IMR-90 (cell line): Measurements from ENCODE around the gene NTM. TPM values are rescaled to one million over a fixed set of nuclear protein-coding genes. Genes with fewer than 3 reads are reported as not detected.

Source experiments
- ATAC-seq: fragments of 200-7000 bp; cut with Tn5 transposase; 2 replicates; pipeline ENCODE4 v1.9.1; 2020; ENCODE audit warnings: low read depth, mild to moderate bottlenecking, moderate library complexity
- BruUV-seq: library from RNA; stranded (reverse); fragments of 400-500 nt; replicated peaks from 2 replicates; lab custom pipeline; 2021; lab: Mats Ljungman, UMichigan
- CTCF ChIA-PET: fragments of 300-600 bp; formaldehyde crosslinking; extraction: SDS; loops from one replicate; lab custom pipeline; 2021; ENCODE audit warnings: antibody characterized with exemption; lab: Yijun Ruan, JAX
- POLR2A ChIA-PET: fragments of 300-600 bp; sonication (Branson Sonifier 250); formaldehyde crosslinking; loops from one replicate; lab custom pipeline; 2022; ENCODE audit warnings: antibody characterized with exemption; ENCODE audit not compliant: unreplicated experiment; lab: Charles Lee
- DNase-seq: peaks from one replicate; pipeline ENCODE4 v3.0.0; 2013
- H2AFZ ChIP-seq: replicated peaks from 2 replicates; pipeline ENCODE3; 2013; ENCODE audit warnings: low read length, mild to moderate bottlenecking; ENCODE audit not compliant: poor library complexity
- H2AK5ac ChIP-seq: 2 replicates; pipeline ENCODE4 v1.6.1; 2013; ENCODE audit warnings: low read depth, low read length, inconsistent platforms
- H2AK9ac ChIP-seq: replicated peaks from 2 replicates; pipeline ENCODE3; 2013; ENCODE audit warnings: mild to moderate bottlenecking, low read depth, low read length, moderate library complexity; ENCODE audit not compliant: poor library complexity
- H2BK120ac ChIP-seq: 2 replicates; pipeline ENCODE4 v1.6.1; 2013; ENCODE audit warnings: low read depth, low read length, inconsistent platforms
- H2BK15ac ChIP-seq: 3 replicates; pipeline ENCODE4 v1.6.1; 2013; ENCODE audit warnings: low read depth, low read length, inconsistent platforms
- H2BK20ac ChIP-seq: 2 replicates; pipeline ENCODE4 v1.6.1; 2013; ENCODE audit warnings: low read depth, mild to moderate bottlenecking, inconsistent platforms, low read length, moderate library complexity
- H2BK5ac ChIP-seq: 2 replicates; pipeline ENCODE4 v1.6.1; 2013; ENCODE audit warnings: mild to moderate bottlenecking, low read depth, low read length, inconsistent platforms; ENCODE audit not compliant: poor library complexity, severe bottlenecking
- H3K14ac ChIP-seq: replicated peaks from 2 replicates; pipeline ENCODE4 v1.6.1; 2013; ENCODE audit warnings: low read depth, low read length, inconsistent platforms
- H3K18ac ChIP-seq: 2 replicates; pipeline ENCODE4 v1.6.1; 2013; ENCODE audit warnings: low read depth, low read length, control low read depth
- H3K23ac ChIP-seq: 2 replicates; pipeline ENCODE4 v1.6.1; 2013; ENCODE audit warnings: low read depth, low read length, inconsistent platforms
- H3K27ac ChIP-seq: 2 replicates; pipeline ENCODE4 v1.5.1; 2013; ENCODE audit warnings: mild to moderate bottlenecking, control low read depth, low read length; ENCODE audit not compliant: insufficient read depth
- H3K27me3 ChIP-seq: 2 replicates; pipeline ENCODE4 v1.6.1; 2013; ENCODE audit warnings: low read length; ENCODE audit not compliant: control insufficient read depth, insufficient read depth
- H3K36me3 ChIP-seq: 2 replicates; pipeline ENCODE4 v1.6.1; 2013; ENCODE audit warnings: low read length, mixed read lengths; ENCODE audit not compliant: control insufficient read depth, insufficient read depth
- H3K4ac ChIP-seq: 2 replicates; pipeline ENCODE4 v1.6.1; 2013; ENCODE audit warnings: low read depth, low read length, inconsistent platforms
- H3K4me1 ChIP-seq: 2 replicates; pipeline ENCODE4 v1.6.1; 2013; ENCODE audit warnings: low read length, mixed read lengths; ENCODE audit not compliant: control insufficient read depth, insufficient read depth
- H3K4me2 ChIP-seq: 2 replicates; pipeline ENCODE4 v1.6.1; 2013; ENCODE audit warnings: low read depth, mild to moderate bottlenecking, control low read depth, low read length, moderate library complexity
- H3K4me3 ChIP-seq: 2 replicates; pipeline ENCODE4 v1.5.1; 2013; ENCODE audit warnings: low read depth, mild to moderate bottlenecking, control low read depth, low read length, moderate library complexity; ENCODE audit not compliant: insufficient read depth
- H3K56ac ChIP-seq: 2 replicates; pipeline ENCODE4 v1.6.1; 2013; ENCODE audit warnings: low read length, inconsistent platforms; ENCODE audit not compliant: insufficient read depth; ENCODE audit errors: extremely low read depth
- H3K79me1 ChIP-seq, 2 experiments: 2 replicates each; pipeline ENCODE4 v1.6.1; 2013; ENCODE audit warnings: low read length in 2 of 2, inconsistent platforms in 1 of 2, low read depth in 1 of 2
- H3K9ac ChIP-seq: 2 replicates; pipeline ENCODE4 v1.6.1; 2013; ENCODE audit warnings: low read depth, low read length, control low read depth
- H3K9me1 ChIP-seq: 2 replicates; pipeline ENCODE4 v1.6.1; 2013; ENCODE audit warnings: low read length, inconsistent platforms; ENCODE audit not compliant: insufficient read depth
- H3K9me3 ChIP-seq: 2 replicates; pipeline ENCODE4 v1.6.1; 2013; ENCODE audit warnings: low read length; ENCODE audit not compliant: control insufficient read depth, insufficient read depth
- H4K20me1 ChIP-seq: 2 replicates; pipeline ENCODE4 v1.6.1; 2013; ENCODE audit warnings: low read length, inconsistent platforms; ENCODE audit not compliant: insufficient read depth
- H4K5ac ChIP-seq: 2 replicates; pipeline ENCODE4 v1.6.1; 2013; ENCODE audit warnings: mild to moderate bottlenecking, low read depth, low read length, control low read depth
- H4K8ac ChIP-seq, 2 experiments: 2 replicates each; pipeline ENCODE4 v1.6.1; 2013; ENCODE audit warnings: low read depth in 2 of 2, low read length in 2 of 2, control low read depth in 1 of 2, inconsistent platforms in 1 of 2
- H4K91ac ChIP-seq: 2 replicates; pipeline ENCODE4 v1.6.1; 2013; ENCODE audit warnings: low read depth, low read length, inconsistent platforms; ENCODE audit not compliant: insufficient read depth
- CHD1 ChIP-seq: IDR thresholded peaks from 2 replicates; pipeline ENCODE4 v1.6.1; 2012; ENCODE audit warnings: low read depth, low read length, improper control_type of control experiment
- CTCF ChIP-seq: conservative IDR thresholded peaks from 2 replicates; pipeline ENCODE4 v1.5.1; 2012; ENCODE audit warnings: mild to moderate bottlenecking, low read depth, low read length, improper control_type of control experiment
- ELK1 ChIP-seq: fragments of 150-350 bp; IDR thresholded peaks from 2 replicates; pipeline ENCODE4 v1.6.1; 2016; ENCODE audit warnings: low read depth, mild to moderate bottlenecking, low read length, moderate library complexity, borderline replicate concordance
- MAFK ChIP-seq: IDR thresholded peaks from 2 replicates; pipeline ENCODE4 v1.6.1; 2012; ENCODE audit warnings: low read depth, low read length, improper control_type of control experiment
- MAZ ChIP-seq: IDR thresholded peaks from 2 replicates; pipeline ENCODE4 v1.6.1; 2012; ENCODE audit warnings: low read depth, mild to moderate bottlenecking, low read length, improper control_type of control experiment, moderate library complexity, borderline replicate concordance
- NFE2L2 ChIP-seq: fragments of 150-350 bp; IDR thresholded peaks from 2 replicates; pipeline ENCODE4 v1.6.1; 2016; ENCODE audit warnings: low read depth, mild to moderate bottlenecking, low read length
- POLR2A ChIP-seq: IDR thresholded peaks from 2 replicates; pipeline ENCODE4 v1.6.1; 2012; ENCODE audit warnings: mild to moderate bottlenecking, low read depth, low read length
- RCOR1 ChIP-seq: IDR thresholded peaks from 2 replicates; pipeline ENCODE4 v1.6.1; 2012; ENCODE audit warnings: mild to moderate bottlenecking, low read length, improper control_type of control experiment; ENCODE audit not compliant: insufficient replicate concordance
- RFX5 ChIP-seq: IDR thresholded peaks from 2 replicates; pipeline ENCODE4 v1.8.0; 2012; ENCODE audit warnings: low read depth, mild to moderate bottlenecking, low read length, moderate library complexity
- SMC3 ChIP-seq: fragments of 150-350 bp; IDR thresholded peaks from 2 replicates; pipeline ENCODE4 v1.6.1; 2016; ENCODE audit warnings: low read depth, mild to moderate bottlenecking, antibody characterized with exemption, low read length, moderate library complexity
- USF2 ChIP-seq: fragments of 150-350 bp; IDR thresholded peaks from 2 replicates; pipeline ENCODE4 v1.6.1; 2017; ENCODE audit warnings: mild to moderate bottlenecking, antibody characterized with exemption, low read length, low read depth
- WGBS, 2 experiments: methylation state at CpG; one replicate each; pipeline versions ENCODE4 v1.1.5 to v1.1.7; 2013; ENCODE audit warnings: missing lambda C conversion rate in 2 of 2; ENCODE audit not compliant: insufficient read length in 1 of 2; ENCODE audit errors: extremely low coverage in 2 of 2; 5-methylcytosine and 5-hydroxymethylcytosine counted together
- dilution Hi-C: fragments of 300-500 bp; cut with HindIII; formaldehyde crosslinking; loops from one replicate; pipeline ENCODE4 v1.14.3; 2018; ENCODE audit warnings: low sequenced_read_pairs; ENCODE audit not compliant: unreplicated experiment
- in situ Hi-C: fragments of 300-500 bp; cut with MboI; formaldehyde crosslinking; loops from 3 replicates; pipeline ENCODE4 v1.14.3; 2019; ENCODE audit warnings: low sequenced_read_pairs, inconsistent platforms, mixed read lengths
- intact Hi-C: fragments of 100-400 bp; cut with micrococcal nuclease; formaldehyde crosslinking; loops from 2 replicates; pipeline ENCODE4 v1.10.0; 2022
- polyA plus RNA-seq, 3 experiments: library from polyadenylated mRNA; depleted of rRNA; stranded (reverse); fragments of >200 nt; gene quantifications; 2 replicates each; pipeline ENCODE4 v1.2.3, GENCODE V29; 2012; ENCODE audit warnings: low replicate concordance in 1 of 3
- total RNA-seq: library from RNA; depleted of rRNA; stranded (reverse); fragments of >200 nt; gene quantifications from 2 replicates; pipeline ENCODE4 v1.2.3, GENCODE V29; 2012

The NTM gene
- total and polyA plus RNA-seq, 2 of the 4 experiments (the other 2 are of a cell fraction), result 19.5 to 25.5 TPM

GRCh38 chr11:132174362-132175255 lies 804.2 kb downstream of the NTM start:
- no peak overlapping the region for H3K23ac ChIP-seq
- H2AK5ac ChIP-seq, result no peak overlapping the region
- CTCF ChIA-PET, result no interaction called here
- POLR2A ChIA-PET, result no interaction called here
- H4K20me1 ChIP-seq, result no peaks in the 10 kb centered on the region
- no peaks in the 10 kb centered on the region for H3K9me3 ChIP-seq
- H2AK9ac ChIP-seq, result no peak overlapping the region
- in situ Hi-C loops (no loop called here), dilution Hi-C loops (no loop called here), intact Hi-C loops (no loop called here)
- WGBS, 2 experiments, result 80% methylated on average over 2 of the region's 15 CpGs; no CpG with 5 or more reads in 1 of the 2 experiments
- H3K9ac ChIP-seq, result no peak overlapping the region
- H4K8ac ChIP-seq, result no peak overlapping the region
- DNase-seq (no peak), ATAC-seq (no peak)
- no peaks in the 10 kb centered on the region for H3K4me1 ChIP-seq
- no peak overlapping the region for H2BK5ac ChIP-seq
- H3K36me3 ChIP-seq, result no peaks in the 10 kb centered on the region
- H3K27ac ChIP-seq, result no peak overlapping the region
- H4K5ac ChIP-seq, result no peak overlapping the region
- H2AFZ ChIP-seq, result no peak overlapping the region
- H3K18ac ChIP-seq, result no peak overlapping the region
- no peak overlapping the region for H3K4ac ChIP-seq
- TF ChIP-seq CHD1 (no peak), NFE2L2 (no peak), ELK1 (no peak), USF2 (no peak), CTCF (no peak), SMC3 (no peak), RCOR1 (no peak), MAZ (no peak), POLR2A (no peak), MAFK (no peak), RFX5 (no peak)
- H3K56ac ChIP-seq, result no peak overlapping the region
- H2BK120ac ChIP-seq, result no peak overlapping the region
- no peak overlapping the region for H3K4me2 ChIP-seq
- H3K27me3 ChIP-seq, result no peaks in the 10 kb centered on the region
- no TSS peak for BruUV-seq
- H3K14ac ChIP-seq, result no peak overlapping the region
- no peak overlapping the region for H4K91ac ChIP-seq
- H3K9me1 ChIP-seq, result 0 out of 2 replicates have a peak, but pooled peaks cover 2% of the 10 kb centered on the region
- H2BK15ac ChIP-seq, result no peak overlapping the region
- H2BK20ac ChIP-seq, result no peak overlapping the region
- H3K79me1 ChIP-seq, result peaks cover 0 to 3% of the 10 kb centered on the region in 2 experiments; a peak in 1 of 4 replicates
- H3K4me3 ChIP-seq, result no peak overlapping the region
